Ovary (tissue), 3 donors: ENCODE results near the gene CDCP2.

Source experiments
- CTCF ChIP-seq, 3 donors: fragments of 450-650 bp in 2 of 3; fragments of 200-600 bp in 1 of 3; IDR thresholded peaks; one replicate each; pipeline versions ENCODE4 v1.5.1 to v1.8.0; 2016 to 2022; ENCODE audit warnings: antibody characterized with exemption in 3 of 3, mild to moderate bottlenecking in 1 of 3
- POLR2A ChIP-seq: fragments of 450-650 bp; IDR thresholded peaks from one replicate; pipeline ENCODE4 v1.6.1; 2017; ENCODE audit warnings: antibody characterized with exemption, mild to moderate bottlenecking, moderate library complexity
- donor health status: DM: no; HTN: no; CAD: no.

GRCh38 chr1:54168206-54168965 is 15.6 kb upstream of the CDCP2 start:
- TF ChIP-seq CTCF (IDR thresholded peaks at IDR 0.05) (no peak), POLR2A (no peak)
